GM19372 (cell line): Measurements from ENCODE around the gene CELF4.

Experiments used
- ATAC-seq: cut with Tn5 transposase; IDR thresholded peaks from one replicate; pipeline ENCODE4 v1.9.1; 2021; ENCODE audit warnings: mild to moderate bottlenecking, low read depth, moderate library complexity; ENCODE audit not compliant: unreplicated experiment

CELF4 gene

GRCh38 chr18:37306432-37306831 lies 259.2 kb downstream of the CELF4 start:
- no peak for ATAC-seq

DNA sequence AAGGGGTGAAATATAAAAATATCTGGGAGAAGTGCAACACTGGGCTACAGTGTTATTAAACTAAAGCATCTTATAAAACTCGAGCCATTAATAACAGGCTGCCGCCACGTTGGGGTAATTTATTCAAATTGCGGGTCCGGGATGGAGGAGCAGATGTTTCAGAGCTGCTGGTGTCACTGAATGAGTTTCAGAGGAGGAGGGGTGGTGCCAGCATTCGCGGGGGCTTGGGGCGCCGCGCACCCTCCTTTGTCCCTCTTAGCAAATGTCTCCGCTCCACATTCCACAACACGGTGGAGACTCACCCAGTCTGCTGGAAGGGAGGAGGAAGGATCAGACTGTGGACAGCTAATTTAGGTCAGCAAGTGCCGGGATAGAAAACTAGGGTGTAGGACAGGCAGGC lies 260.5 kb downstream of the CELF4 start:
- ATAC-seq, result no peak

DNA sequence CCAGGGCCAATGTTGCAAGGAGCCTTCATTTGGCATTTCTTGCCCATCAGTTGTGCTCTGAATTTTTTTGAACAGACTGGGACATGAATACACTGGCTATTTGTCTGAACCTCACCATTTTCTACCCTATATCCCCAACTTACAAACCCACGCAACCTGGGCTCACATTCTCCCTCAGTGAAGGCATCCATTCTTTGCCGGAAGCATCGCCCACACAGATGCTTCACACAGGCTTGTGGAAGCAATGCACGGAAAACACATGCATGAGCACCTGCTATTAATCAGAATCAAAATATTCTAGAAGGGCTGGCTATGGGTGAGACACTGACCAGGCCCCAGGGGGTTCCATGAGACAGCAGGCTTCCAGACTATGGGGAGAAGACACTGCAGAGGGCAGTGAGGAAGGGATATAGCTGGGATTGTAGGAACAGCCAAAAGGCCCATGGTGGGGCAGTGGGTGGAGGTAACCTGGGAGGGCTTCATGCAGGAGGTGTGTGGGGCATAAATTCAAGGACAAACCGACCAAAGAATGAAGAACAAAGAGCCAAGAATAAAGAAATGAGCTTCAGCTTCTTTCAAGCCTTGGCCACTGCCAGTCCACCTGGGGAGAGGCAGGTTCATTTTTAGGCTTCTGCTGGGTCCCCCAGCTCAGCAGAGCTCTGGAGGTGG lies 261.5 kb downstream of the CELF4 start:
- ATAC-seq, result no peak

DNA sequence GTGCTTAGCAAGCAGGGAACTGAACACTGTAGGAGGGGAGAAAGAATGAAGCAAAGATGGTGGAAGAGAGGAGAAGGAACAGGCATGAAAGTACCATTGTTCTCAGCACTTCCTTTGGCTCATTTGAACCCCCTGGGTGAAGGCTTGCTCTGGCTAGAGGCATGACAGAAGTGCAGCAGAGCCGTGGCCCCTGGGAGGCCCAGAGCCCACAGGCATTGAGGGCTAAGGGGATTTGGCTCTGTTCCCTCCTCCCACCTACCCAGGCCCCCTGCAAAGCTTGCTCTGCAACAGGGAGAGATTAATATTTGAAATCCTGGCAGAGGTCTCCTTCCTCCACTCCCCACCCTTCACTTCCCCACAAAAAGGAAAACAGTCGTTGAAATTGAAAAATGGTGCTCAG lies 262.6 kb downstream of the CELF4 start:
- no peak for ATAC-seq

- ATAC-seq, result no peak
Measured at GRCh38 chr18:37302519-37302918, 263.1 kb downstream of the CELF4 start.

DNA sequence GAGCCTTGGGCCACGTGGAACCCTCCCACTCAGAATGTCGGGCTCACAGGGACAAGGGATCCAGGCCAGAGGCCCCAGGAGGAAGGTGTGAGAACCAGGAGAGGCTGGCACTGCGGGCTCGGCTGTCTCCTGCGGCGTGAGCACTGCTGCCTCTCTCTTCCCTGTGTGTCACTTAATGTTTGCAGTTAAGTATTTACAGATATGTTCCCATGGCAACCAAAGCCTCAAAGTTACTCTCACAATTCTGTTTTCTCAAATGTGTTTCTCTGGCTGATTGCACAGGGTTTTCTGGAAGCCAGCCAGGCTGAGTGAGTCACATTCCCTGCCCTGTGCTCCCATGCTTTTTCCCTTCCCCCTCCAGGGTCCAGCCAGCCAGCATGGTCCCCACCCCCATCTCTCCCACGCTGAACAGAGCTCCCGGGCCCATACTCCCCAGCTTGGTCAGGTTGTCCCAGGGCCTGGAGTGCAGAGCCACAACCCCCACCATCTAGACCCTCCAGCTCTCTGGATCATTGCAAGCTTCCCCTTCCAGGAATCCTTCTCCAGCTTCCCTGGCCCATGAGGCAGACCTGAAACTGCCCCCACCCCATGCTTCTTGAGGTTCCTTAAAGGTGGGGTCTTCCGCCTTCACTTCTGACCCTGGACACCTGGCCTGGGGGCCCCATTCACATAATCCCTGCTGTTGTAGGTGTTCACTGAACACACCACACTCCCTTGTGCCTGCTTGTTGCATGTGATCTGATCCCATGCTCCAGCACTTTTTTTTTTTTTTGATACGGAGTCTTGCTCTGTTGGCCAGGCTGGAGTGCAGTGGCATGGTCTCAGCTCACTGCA lies 265.9 kb downstream of the CELF4 start:
- ATAC-seq, result no peak

- ATAC-seq, result no peak
Measured at GRCh38 chr18:37298816-37299215, 266.8 kb downstream of the CELF4 start.

- no peak for ATAC-seq
Measured at GRCh38 chr18:37297106-37297505, 268.5 kb downstream of the CELF4 start.

- ATAC-seq, result no peak
Measured at GRCh38 chr18:37294951-37295350, 270.6 kb downstream of the CELF4 start.

DNA sequence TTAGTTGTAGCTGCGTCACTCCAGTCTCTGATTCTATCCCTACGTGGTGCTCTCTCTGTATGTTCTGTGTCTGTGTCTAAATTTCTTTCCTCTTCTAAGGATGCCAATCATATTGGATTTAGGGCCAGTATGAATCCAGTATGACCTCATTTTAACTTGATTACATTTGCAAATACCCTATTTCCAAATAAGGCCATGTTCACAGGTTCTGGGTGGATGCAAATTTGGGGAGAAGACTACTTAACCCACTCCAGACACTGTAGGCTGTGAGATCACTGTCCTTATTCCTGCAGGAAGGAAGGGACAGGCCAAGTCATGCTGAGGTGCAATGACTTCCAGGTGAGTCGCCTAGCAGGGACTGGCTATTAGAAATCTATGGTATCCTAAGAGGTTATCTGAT lies 272.2 kb downstream of the CELF4 start:
- no peak for ATAC-seq

DNA sequence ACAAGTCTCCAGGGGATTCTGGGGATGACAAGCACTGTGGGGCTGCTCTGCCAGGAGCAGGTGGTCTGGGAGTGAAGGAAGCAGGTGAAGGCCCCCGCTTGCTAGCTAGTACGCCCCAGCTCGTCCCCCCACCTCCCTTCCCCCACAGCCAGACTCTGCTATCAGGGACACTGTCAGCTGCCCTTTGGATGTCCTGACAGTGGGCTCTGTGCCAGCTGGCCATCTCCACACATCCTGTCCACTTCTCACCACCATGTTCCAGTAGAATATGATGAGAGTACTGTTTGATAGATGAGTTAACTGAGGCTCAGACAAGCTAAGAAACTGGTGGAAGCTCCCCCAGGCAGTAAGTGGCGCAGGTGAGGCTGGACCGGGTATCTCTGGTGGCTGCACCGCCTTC lies 276.2 kb downstream of the CELF4 start:
- no peak for ATAC-seq

DNA sequence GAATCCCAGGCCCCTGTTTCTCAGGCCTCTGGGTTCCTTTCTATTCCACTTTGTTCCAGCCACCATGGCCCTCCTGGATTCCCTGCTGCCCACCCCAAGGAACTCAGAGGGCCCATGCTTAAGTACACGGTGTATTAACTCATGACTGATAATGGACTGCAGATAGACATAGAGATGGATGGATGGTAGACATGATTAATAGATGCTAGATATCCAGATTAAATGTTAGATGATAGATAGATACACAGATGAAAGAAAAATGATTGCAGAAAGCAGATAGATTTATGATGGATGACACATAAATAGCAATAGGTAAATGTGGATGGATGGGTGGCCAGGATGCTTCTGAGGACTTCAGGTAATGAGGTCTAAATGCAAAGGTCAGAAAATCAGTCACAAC lies 278.0 kb downstream of the CELF4 start:
- ATAC-seq, result no peak

- no peak for ATAC-seq
Measured at GRCh38 chr18:37286801-37287200, 278.8 kb downstream of the CELF4 start.

DNA sequence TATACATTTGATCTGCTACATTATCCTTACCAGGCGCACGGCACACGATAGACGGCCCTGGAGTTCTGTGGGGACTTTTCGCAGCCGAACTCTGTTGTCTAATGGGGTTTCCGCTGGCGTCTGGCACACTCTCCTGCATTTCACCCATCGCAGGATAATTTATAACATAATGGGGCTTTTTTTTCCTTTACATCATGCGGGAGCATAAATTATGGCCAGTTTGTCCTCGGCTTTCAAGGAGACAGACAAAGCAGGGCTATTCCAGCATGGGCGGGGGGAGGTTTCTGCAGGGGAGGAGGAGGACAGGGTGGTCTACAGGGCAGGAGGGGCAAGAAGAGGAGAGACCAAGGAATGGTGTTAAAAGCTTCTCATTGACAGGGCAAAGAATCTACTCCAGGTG lies 279.8 kb downstream of the CELF4 start:
- no peak for ATAC-seq

- no peak for ATAC-seq
Measured at GRCh38 chr18:37284260-37284659, 281.3 kb downstream of the CELF4 start.

DNA sequence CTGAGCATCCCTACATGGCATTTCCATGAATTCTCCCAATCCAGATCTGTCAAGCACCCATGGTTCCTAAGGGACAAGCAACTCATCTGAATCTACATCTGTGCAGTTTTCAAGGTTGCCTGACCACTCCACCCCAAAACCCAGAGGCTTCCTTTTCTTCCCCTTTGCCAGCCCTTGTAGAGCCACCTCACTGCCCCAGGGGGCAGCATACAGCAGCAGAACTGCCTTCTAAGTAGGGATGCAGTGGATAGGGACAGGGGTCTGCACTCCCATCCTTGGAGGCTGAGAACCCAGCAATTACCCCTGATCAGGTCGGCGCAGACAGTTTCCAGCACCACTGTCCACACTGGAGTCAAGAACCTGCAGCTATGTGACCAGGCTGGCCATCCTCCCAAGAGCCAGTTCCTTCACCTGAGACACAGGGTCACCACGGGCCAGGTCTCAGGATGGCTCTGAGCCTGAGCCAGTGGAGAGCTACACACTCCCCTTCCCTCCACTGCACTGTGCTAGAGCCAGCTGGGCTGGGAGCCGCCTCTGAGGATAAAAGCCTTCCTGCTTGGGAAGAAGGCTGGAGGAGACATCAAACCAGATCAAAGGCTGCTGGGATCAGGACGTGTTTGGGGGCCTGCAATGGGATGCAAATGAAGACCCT lies 283.1 kb downstream of the CELF4 start:
- no peak for ATAC-seq

- ATAC-seq, result no peak
Measured at GRCh38 chr18:37280701-37281393, 284.8 kb downstream of the CELF4 start.

- no peak for ATAC-seq
Measured at GRCh38 chr18:37277804-37278203, 287.8 kb downstream of the CELF4 start.

GRCh38 chr18:37276111-37276890 lies 289.3 kb downstream of the CELF4 start:
- ATAC-seq, result no peak

- no peak for ATAC-seq
Measured at GRCh38 chr18:37275237-37275741, 290.3 kb downstream of the CELF4 start.
